HPDE6-E6E7 (cell line): ENCODE data around the gene SCN1B.

Experiments used
- DNase-seq: peaks from one replicate; pipeline ENCODE4 v3.0.0; 2011; ENCODE audit warnings: missing footprints; ENCODE audit errors: extremely low spot score

SCN1B gene

DNA sequence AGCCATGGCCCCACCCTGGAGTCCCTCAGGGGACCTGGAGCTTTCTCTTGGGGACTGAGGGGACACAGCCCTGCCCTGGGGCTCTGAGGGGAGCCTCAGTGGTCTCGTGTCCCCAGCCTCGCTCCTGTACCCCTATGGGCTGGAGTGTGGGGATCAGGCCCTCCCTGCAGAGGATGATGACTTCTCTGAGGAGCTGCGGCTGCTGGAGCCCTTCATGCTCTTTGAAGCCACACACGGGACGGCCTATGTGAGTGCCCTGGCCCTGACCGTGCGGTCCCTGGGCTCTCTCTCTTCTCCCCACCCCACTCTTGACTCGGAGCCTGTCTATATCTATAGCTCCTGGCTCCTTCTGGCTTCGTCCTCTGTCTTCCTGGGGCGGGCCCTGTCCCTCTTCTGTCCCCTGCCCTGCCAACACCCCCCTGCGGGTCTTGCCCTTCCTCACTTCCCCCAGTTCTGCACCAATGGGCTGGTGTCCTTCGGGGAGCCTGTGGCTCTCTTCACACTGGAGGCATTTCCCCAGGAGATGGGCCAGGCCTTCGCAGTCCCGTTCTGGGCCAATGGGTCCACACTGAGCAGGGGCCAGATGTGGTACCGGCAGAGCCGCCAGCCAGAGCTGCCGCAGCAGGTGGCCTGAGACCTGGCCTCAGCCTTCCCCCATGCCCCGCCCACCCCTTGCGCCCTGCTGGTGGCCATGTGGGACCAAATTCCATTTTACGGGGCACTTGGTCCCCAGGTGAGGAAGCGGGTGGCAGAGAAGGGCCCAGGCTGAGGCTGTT is 44.3 kb downstream of the SCN1B start:
- DNase-seq = no peak

DNA sequence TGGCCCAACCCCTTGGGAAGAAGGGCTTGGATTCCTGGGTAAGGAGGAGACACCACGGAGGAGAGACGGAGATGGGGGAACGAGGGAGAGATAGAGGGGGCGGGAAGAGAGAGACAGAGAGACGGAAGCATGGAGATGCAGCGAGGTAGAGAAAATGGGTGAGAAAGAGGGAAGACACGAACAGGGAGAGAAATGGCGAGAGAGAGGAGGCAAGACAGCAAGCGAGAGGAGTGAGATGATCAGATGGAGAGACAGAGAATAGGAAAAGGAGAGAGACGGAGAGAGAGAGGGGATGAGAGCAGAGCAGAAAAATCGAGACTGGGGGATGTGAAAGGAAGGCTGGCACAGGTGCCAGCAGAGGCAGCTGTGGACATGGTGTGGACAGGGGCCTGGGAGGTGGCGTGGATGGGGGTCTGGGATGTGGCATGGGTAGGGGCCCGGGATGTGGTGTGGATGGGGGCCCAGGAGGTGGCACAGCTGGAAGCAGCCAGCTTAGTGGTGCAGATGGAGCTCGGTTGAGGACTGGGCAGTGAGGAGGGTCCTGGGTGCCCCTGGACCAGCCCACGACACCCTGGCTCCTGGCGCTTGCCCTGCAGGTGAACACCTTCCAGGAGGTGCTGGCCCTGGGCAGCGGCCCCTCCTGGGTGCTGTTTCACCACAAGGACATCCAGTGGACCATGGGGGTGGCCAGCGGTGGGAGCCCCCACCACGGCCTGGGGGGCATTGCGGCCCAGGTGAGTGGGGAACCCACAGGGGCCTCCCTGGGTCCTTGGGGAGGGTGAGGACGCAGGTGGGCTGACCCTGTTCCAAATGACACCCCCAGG is 45.1 kb downstream of the SCN1B start:
- DNase-seq = no peak

DNA sequence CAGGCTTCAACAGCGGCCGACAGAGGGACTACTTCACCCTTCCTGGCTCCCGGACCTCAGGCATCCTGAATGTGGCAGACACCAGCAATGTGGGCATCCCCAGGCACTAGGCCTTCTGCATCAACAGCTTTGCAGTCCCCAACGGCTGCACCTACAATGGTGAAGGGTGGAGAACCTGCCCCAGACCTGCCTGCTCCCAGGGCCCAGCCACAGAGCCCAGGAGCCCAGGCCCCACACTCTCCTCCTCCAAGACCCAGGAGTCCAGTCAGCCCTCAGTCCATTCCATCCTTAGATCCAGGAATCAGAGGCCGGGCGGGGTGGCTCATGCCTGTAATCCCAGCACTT is 45.7 kb downstream of the SCN1B start:
- DNase-seq = no peak

DNA sequence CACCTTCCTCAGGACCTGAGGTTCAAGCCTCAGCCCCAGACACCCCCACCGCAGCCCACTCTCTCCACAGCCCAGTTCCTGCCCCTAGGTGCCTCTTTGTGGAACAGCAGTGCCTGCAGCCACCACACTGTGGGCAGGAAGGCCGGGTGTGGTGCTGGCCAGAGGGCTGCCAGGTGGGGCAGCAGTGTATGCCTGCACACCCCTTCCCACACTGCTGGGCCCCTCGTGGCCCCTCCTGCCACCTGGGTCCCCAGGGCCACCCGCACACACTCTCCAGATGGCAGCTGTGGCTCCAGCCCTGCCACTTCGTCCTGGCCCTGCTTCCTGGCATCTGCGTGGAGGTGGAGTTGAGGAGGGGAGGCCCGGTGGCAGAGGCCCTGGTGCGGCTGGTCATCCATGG is 46.4 kb downstream of the SCN1B start:
- no peak for DNase-seq

DNA sequence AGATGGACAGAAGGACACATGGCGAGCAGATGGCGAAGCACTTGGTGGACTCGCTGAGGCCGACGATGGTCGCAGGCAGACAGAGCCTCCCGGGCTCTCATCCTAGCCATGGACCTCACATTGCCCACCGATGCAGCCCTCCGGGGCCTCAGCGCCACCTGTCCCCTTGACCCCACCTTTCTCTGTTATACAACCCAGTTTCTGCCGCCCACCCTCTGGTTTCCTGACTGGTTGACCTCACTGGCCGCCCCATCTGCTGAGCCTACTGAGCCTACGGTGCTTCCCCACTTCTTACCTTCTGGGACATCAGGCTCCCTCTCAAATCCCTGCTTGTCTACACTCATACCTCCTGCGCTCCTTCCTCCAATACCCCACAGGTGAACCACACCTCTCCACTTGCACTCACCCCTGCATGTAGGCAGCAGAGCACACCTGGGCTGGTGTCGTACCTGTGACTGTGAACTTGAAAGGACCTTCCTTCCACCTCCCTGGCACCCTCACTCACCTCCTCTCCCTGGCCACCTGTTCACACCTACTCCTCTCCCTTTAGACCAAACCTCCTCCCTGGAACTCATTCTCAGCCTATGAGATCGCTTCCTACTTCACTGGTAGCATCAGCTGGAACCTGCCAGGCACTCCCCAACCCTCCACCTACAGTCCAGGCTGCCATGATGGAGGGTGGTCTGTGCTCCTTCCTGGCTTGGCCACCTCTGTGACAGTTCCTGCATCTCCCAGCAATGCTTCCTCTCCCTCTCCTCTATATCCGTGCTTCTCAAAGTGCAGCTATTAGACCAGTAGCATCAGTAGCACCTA is 47.3 kb downstream of the SCN1B start:
- DNase-seq = no peak

DNA sequence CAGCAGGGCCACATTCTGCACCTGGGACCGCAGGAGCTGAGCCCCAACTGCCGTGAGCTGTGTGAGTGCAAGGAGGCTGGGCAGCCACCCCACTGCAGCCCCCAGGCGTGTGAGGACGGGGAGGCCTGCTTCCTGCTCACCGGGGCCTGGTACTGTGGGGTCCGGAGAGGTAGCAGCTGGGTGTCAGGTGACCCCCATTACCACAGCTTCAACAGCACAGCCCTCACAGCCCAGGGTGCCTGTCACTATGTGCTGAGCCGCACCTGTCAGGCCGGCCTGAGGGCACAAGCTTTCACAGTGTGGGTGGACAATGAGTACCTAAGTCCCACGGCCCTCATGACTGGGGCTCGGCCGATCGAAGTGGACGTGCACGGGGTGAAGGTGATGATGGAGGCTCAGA is 49.6 kb downstream of the SCN1B start:
- no peak for DNase-seq

DNA sequence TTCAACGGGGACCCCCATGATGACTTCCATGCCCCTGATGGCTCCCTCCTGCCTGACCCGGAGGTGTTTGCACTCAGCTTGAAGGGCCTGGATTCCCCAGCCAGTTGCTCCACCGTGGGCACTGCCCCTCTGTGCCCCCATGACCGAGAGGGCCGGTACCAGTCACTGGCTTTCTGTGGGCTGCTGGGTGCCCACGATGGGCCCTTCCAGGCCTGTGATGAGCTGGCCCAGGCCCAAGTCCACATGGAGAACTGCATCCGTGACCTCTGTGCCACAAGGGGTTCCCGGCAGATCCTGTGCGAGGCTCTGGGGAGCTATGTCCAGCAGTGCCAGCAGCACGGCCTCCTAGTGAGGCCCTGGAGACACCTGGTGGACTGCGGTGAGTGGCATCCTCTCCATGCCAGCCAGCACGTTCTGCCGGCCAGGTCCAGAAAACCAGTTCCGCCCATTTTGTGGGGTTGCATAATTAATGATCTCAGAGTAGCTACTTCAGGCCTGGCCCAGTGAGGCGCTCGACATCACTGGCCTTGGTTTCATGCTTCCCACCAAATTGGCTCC is 50.4 kb downstream of the SCN1B start:
- DNase-seq = no peak

DNA sequence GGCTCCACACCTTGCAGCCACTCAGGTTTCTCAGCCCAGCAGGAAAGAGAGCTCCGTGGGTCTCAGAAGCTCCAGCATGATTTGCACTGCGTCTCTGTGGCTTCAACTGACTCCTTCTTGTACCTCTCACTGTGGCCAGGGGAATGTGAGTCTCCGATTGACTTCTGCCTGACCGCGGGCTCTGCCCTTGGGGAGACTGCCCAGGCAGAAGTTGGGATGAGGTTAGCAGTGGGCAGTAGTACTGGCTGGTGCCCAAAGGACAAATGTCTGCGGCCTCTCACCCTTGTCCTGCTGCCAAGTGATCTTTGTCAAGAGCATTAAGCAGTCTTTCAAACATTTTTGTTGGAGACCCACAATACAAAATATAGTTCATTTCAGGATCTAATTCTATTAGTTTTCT is 50.9 kb downstream of the SCN1B start:
- no peak for DNase-seq

DNA sequence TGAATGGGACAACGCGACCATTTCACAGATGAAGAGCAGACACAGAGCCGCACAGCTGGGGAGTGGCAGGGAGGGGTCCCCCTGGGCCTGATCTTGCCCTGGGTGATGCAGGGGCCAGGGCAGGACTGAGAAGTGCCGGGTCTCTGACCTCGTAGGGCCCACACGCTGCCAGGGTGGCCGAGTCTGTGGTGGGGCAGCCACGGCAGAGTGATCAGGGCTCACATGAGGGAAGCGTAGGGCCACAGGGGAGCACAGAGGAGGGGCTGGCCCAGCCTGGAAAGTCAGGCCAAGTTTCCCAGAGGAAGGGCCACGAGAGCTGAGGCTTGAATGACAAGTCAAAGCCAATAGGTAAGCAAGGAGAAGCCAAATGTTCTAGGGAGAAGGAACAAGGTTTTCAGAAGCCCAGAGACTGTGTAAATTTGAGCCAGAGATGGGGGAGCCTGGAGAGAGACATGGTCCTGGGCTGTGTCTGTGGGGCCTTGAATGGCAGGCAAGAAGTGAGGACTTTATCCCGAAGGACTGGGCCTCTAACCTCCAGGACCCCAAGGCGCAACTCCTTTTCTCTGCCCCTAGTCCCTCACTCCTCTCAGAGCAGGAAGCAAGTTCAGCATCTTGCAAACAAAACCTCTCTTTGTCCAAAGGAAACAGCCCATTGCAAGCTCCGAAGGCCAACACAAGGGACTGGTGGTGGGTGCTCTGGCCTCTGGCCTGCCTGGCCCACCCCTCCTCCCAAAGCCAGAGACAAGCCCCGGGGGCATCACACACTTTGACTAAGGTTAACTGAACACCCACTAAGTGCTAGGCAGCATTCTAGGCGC is 53.6 kb downstream of the SCN1B start:
- no peak for DNase-seq

DNA sequence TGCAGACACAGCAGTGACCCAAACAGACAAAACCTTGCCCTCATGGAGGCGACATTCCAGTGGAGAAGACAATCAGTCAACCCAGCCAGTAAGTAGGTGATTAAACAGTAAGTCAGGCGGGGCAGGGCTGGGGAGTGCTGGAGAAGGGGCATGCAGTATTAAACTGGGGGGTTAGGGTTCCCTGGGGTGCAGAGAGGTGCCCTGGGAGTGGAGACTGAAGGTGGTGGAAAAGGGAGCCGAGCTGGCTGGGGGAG is 54.2 kb downstream of the SCN1B start:
- DNase-seq = no peak

DNA sequence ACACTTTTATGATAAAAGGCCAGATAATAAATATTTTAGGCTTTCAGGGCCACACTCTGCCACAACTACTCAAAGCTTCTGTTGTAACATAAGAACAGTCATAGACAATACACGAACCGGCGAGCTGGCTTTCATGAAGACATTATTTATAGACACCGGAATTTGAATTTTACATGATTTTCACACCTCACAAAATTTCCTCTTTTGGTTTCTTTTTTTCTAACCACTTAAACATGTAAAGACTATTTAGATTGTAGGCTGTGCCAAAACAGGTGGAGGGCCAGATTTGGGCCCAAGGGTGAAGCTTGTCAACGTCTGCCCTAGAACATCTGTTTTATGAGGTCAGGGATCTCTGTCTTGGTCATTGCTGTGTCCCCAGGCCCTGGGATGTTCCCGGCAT is 55.7 kb downstream of the SCN1B start:
- DNase-seq = no peak

DNA sequence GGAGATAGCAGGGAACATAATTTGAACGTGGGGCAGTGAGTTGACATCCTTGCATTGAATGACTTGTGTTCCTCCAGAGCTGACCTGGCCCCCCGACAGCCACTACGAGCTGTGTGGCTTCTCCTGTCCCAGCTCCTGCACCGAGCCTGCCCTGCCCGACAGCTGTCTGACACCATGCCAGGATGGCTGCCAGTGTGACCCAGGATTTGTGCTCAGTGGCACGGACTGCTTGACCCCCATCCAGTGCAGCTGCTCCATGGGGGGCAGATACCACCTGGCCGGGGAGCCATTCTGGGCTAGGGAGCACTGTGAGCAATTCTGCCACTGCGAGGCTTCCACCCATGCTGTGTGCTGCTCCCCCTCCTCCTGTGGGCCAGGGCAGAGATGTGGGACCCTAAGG is 56.2 kb downstream of the SCN1B start:
- DNase-seq = no peak

DNA sequence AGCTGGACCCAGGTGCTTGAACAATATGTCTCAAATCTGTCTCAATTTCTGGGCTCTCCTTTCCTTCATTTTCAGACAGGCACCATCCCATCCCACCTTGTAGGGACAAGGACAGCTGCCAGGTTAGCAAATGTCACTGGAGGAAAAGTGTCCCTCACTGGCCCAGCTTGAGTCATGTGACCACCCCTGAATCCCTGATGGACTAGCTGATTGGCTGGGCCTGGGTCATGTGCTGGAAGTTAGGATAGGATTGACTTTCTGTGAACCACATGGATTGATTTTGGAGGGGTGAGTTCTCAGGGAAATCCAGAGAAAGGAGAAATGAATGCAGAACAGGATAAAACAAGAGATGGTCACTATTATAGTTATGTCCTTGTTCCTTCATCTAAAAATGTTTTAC is 57.1 kb downstream of the SCN1B start:
- DNase-seq = no peak

DNA sequence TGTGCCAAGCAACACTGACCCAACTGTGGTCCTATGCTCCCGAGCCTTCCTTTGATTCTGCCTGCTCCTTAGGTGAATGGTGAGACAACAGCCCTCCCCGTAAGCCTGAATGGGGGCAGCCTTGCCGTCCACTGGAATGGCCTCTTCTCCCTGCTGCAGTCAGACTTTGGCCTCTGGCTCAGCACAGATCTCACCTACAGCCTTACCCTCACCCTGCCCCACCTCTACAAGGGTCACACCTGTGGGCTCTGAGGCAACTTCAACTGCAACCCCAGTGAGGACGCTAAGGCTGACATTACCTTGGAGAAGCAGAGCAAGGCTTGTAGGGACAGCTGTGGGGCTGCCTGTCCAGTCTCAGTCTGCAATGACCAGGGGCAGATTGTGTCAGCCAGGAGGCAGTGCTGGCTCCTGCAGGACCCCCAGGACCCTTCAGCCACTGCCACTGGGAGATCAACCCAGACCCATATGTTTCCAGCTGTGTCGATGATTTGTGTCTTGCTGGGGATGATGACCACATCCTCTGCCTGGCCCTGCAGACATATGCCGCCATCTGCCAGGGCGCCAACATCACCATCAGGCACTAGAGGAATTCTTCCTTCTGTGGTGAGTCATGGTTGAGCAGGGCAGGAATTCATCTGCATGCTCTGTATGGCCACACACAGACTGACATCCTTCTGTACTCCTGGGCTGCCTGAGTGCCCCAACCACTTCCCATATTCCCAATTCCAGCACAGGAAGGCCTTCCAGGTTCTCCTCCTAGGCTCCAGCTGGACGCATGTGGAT is 58.1 kb downstream of the SCN1B start:
- DNase-seq = peak; percentile 75

DNA sequence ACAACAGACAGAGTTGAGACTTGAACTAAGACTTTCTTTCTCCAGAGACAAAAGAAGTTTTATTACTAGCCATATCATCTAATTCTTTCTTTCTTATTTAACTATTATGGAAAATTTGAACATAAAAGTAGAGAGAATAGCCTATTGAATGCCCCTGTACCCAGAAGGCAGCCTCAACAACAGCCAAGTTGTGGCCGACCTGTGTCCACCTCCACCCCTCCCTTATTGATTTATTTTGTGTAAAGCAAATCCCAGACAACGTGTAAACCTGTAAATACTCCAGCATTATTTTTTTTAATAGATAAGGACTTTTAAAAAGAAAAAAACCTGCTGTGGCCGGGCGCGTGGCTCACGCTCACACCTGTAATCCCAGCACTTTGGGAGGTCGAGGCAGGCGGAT is 59.3 kb downstream of the SCN1B start:
- no peak for DNase-seq
